Esophagus squamous epithelium (tissue), 4 donors: Measurements from ENCODE around the gene FOXF1.

Experiments
- CTCF ChIP-seq, 6 experiments: fragments of 450-650 bp in 4 of 6; fragments of 200-600 bp in 2 of 6; sonication (generic) in 2 of 6; IDR thresholded peaks; one replicate each; pipeline ENCODE4 v1.5.1; 2016 to 2019; ENCODE audit warnings: antibody characterized with exemption in 6 of 6, mild to moderate bottlenecking in 4 of 6, moderate library complexity in 4 of 6
- POLR2A ChIP-seq, 4 donors: fragments of 450-650 bp; IDR thresholded peaks; one replicate each; pipeline ENCODE4 v1.6.1; 2017; ENCODE audit warnings: antibody characterized with exemption in 4 of 4, mild to moderate bottlenecking in 4 of 4, moderate library complexity in 3 of 4

DNA sequence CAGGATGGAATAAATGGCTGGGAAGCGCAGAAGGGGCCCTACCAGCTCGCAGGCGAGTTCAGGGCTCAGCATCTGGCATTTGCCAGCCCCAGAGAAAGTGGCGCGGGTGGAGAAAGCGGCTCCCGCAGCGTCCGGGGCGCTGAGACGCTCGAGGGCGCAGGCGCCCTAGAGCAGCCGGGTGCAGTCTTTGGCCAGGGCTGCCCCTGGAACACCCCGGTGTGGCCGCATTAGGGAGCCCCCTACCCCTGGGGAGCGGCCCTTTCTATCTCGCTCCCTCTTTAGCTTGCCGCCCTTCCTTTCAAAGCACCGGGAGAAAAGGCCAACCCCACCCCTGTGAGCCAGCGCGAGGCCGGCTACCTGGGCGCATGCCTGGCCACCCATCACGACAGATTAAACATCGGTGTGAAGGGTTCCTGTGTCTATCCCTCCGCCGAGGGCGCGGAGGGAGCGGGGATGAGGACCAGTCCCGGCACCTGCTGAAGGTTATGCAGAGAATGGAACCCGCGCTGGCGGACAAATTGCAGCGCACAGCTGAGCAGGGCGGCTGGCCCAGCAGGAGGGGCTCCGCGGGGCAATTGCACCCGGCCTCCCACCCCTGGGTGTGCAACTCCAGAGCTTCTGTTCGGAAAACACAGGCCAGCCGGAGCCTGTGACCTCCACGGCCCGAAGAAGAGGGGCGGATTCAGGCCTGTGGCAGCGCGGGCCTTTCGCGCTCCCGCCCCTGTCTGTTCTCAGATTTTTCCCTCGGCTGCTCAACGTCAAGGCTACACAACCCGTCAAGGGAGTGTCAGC is 15.6 kb upstream of the FOXF1 start:
- TF ChIP-seq CTCF (IDR thresholded peaks at IDR 0.05): no peak
- no peak for TF ChIP-seq POLR2A (IDR thresholded peaks at IDR 0.05)
